ENCODE results near the gene RPS2.
A peak's percentile ranks its signal among the peaks of the same experiment; 100 is the strongest.

The RPS2 gene

GRCh38 chr16:1980770-1981087 is 16.1 kb upstream of the RPS2 start:
- no peak for DNase-seq

DNA sequence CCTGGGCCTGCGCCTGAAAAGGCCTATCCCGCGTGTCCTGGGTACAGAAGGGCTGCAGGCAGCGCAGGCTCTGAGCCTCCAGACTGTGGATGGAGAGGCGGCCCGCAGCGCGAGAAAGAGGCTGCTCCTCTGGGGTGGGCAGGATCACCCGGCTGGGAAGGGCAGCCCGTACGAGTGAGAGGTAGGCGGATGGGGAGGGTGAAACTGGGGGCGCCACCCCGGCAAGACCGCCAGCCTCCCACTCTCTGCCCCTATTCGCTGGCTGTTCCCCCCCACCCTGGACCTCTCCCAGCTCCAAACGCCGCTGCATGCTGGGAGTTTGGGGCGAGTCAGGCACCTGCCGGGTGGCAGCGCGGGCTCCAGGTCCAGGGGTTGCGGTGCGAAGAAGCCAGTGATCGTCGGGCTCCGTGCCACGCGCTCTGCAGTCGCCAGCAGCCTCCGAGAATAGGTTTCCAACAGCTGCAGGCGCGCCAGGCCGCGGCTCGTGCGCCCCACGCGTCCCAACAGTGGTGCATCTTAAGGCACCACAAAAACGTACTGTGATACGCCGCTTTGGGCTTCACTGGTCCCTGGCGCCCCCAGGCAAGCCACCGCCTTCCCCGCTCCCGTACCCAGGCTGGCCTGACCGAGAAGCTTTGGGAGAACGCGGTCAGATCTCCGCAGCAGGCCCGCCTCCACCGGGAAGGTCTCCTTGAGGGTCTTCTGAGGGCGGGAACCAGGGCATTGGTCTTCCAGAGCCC is 15.6 kb upstream of the RPS2 start:
- DNase-seq: no peak

- DNase-seq: no peak
These were observed 14.8 kb upstream of the RPS2 start for GRCh38 chr16:1979271-1980029.

DNA sequence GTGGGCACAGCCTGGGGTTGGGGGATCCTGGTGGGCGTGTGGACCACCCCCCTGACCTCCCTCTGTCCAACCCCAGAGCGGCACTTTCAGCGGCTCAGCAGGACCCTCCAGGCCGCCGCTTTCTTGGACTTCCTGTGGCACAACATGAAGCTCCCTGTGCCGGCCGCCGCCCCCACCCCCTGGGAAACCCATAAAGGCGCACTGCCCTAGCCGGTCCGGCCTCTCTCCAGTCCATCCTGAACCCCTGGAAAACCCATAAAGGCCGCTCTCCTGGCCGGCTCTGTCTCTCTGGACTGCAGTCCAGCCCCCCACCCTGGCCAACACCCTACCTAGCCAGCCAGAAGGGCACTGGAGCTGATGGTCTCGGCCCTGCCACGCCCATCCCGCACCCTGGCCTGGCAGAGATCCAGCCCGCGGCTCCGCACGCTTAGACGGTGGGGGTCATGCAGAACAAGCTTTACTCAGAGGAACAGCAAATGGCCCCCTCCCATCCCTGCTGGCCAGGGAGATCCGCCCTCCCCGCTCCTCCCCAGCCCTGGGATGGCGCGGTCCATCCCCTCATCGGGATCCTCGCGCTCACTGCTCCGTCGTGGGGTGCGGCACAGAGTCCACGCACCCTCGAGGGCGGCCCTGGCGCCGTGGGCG is 14.0 kb upstream of the RPS2 start:
- no peak for DNase-seq

- DNase-seq: no peak
These were observed 13.2 kb upstream of the RPS2 start for GRCh38 chr16:1977875-1978268.

DNA sequence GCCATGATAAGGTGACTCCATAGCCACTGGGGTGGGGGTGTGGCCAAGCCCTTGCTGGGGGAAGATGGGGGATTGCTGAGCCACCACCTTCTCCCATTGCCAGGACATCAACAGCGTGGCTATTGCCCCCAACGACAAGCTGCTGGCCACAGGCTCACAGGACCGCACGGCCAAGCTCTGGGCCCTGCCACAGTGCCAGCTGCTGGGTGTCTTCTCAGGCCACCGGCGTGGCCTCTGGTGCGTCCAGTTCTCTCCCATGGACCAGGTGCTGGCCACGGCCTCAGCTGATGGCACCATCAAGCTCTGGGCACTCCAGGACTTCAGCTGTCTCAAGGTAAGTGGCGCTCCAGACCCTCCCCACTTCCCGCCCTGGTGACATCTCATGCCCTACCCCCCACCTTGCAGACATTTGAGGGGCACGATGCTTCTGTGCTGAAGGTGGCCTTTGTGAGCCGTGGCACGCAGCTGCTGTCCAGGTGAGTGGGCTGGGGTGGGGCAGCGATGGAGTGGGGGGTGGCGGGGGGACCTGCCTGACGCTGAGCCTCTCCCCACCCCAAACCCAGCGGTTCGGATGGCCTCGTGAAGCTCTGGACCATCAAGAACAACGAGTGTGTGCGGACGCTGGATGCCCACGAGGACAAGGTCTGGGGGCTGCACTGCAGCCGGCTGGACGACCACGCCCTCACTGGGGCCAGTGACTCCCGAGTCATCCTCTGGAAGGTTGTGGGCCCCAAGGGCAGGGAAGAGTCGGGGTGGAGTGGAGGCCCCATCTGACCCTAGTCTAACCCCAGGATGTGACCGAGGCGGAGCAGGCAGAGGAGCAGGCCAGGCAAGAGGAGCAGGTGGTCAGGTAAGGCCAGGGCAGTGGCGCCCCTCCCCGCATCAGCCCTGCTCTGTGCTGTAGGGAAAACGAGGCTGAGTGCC is 12.6 kb upstream of the RPS2 start:
- DNase-seq: no peak

- no peak for DNase-seq
These were observed 11.5 kb upstream of the RPS2 start for GRCh38 chr16:1976216-1976520.

- no peak for DNase-seq
These were observed 11.0 kb upstream of the RPS2 start for GRCh38 chr16:1975432-1976215.

DNA sequence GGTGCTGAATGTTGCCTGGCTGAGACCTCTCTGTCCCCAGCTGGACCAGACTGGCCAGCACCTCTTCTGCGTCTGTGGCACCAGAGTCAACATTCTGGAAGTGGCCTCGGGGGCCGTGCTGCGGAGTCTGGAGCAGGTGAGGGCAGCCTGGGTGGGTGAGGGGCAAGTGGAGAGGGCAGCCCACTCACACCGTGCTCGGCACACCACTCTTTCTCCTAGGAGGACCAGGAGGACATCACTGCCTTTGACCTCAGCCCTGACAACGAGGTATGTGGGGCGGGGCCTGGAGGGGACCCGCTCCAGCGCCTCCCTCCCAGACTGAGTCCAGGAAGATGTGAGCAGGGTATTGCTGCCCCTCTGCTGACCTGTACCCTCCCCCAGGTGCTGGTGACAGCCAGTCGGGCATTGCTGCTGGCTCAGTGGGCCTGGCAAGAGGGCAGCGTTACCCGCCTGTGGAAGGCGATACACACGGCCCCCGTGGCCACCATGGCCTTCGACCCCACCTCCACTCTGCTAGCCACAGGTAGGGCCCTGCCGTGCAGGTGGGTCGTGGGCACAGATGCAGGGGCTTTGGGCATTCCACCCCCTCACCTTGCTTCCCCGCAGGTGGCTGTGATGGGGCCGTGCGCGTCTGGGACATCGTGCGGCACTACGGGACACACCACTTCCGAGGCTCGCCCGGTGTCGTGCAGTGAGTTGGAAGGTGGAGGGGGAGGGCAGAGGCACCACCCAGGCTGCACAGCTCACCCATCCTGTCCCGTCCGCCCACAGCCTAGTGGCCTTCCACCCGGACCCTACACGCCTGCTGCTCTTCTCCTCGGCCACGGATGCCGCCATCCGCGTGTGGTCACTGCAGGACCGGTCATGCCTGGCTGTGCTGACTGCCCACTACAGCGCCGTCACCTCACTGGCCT is 9.8 kb upstream of the RPS2 start:
- DNase-seq: no peak

- DNase-seq: no peak
These were observed 9.0 kb upstream of the RPS2 start for GRCh38 chr16:1973461-1974156.

DNA sequence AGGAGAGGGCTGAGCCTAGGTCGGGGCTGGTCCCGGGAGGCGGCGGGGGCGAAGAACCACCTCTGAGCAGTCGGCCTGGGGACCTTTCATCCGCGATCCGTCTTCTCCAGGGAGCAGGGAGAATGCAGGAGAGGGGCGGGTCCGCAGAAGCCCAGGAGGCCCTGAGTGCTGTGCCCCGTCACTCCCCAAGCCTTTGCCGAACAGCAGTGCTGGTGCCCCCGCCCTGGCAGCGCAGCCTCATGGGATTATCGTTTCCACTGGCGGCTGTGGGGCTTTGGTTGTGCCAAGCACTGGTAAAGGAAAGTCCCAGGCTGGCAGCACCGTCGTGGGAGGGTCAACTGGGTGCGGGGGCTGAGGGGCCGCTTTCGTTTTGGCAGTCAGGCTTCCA is 7.9 kb upstream of the RPS2 start:
- DNase-seq: no peak

GRCh38 chr16:1971796-1972489 is 7.3 kb upstream of the RPS2 start, which contains the start of gene TBL3:
Gene TBL3 (plus strand): TSS chr16:1972053. CDS start chr16:1972165, 112 bp downstream.
- DNase-seq: peak; percentile 90 to 94 (median 92)

DNA sequence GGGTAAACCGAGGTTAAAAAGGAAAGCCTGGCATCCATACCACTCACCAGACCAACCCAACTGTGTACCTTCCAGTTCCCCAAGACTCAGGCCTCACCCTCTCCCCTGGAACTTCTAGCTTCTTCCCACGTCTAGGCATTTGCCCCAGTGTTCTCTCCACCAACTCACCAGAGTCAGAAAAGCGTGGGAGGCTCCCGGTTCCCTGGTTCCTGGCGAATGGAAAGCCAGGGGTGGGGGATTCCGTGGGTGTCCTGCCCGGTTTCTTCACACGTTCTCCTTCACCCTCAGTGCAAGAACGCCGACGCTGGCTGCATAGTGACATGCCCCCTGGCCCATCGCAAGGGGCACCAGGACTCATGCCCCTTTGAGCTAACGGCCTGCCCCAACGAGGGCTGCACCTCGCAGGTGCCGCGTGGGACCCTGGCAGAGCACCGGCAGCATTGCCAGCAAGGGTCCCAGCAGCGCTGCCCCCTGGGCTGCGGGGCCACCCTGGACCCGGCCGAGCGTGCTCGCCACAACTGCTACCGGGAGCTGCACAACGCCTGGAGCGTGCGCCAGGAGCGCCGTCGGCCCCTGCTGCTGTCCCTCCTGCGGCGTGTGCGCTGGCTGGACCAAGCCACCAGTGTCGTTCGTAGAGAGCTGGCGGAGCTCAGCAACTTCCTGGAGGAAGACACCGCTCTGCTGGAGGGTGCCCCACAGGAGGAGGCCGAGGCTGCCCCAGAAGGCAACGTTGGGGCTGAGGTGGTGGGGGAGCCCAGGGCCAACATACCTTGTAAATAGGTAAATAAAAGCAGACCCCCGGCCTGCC is 3.7 kb upstream of the RPS2 start:
- DNase-seq: no peak

DNA sequence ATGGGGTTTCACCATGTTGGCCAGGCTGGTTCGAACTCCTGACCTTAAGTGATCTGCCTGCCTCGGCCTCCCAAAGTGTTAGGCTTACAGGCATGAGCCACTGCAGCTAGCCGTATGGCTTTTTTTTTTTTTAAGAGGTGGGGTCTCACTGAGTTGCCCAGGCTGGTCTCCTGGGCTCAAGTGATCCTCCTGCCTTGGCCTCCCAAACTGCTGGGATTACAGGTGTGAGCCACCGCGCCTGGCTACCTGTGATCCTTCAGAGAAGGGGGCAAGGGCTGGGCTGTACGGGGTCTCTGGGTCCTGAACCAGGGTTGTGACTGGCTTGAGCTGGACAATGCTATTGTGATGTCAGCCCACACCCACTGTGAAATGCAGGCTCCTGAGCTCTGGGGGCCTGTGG is 1.8 kb upstream of the RPS2 start, which contains the start of gene RNF151:
Gene RNF151, plus strand, starts transcription at position 397 of the 400 bp plus-strand sequence. CDS start 26 bp downstream, outside the sequence.
- no peak for DNase-seq

DNA sequence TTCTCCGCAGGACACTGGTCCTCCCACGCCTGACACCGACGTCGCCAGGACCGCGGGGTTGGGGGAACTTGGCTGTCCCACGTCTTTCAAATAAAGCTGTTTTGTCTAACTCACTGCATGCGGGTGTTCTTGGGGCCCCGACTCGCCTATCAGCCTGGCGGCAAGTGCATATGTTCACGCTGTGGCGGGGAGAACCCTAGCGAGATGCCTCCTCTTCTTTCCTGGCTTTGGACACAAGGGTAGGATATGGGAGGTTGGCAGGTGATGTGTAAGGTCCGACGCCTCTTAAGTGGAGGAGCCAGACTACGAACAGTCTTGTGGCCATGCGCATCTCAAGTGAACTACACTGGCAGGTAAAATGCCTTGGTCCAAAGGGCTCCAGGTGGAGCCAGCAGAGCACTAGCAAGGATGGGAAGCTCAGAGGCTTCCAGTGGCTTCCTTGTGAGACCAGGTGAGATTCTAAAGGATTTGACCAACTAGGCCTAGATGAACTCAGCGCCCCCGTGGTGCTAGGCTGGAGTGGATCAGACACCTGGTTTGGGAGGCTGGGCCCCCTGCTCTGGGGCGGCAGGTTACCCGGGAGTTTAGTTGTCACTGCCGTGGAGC is 873 bp upstream of the RPS2 start:
- no peak for DNase-seq

GRCh38 chr16:1963806-1964505 is 670 bp downstream of the RPS2 start:
- no peak for DNase-seq

All from activated CD4-positive, CD25-positive, alpha-beta regulatory T cell (primary cell).